ENCODE data around the gene KCNJ15. TPM values are rescaled to one million over a fixed set of nuclear protein-coding genes. Genes with fewer than 3 reads are reported as not detected.

Gene KCNJ15
- total and polyA plus RNA-seq, 10 of the 15 experiments (the other 5 are each of a cell fraction or from before 2014, with no cell fraction given), result 0.05 to 2.7 (median 0.33) TPM; not detected in 6

DNA sequence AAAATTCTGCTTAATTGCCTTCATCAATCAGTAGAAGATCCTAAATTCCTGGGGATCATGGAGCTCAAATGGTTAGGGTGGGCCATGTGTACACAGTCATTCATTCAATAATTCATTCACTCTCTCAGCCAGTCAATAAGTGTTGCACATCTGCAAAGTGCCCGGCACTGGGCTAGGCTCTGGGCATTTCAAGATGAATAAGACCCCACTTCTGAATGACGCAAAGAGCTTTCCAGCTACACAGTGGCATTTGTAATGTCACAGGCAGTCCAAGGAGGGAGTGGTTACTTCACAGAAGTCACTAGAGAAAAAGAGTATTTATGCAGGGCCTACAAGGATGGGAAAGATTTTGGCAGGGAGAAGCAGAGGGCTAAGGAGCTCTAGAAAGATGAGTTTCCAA lies 93.2 kb downstream of the KCNJ15 start:
- DNase-seq (ENCODE audit: low read depth, low spot score) (no peak), ATAC-seq (no peak), FAIRE-seq (no peak)
- no TSS peak for BruUV-seq (replicated peaks)
- no peaks in the 10 kb centered on the region for H4K20me1 ChIP-seq (ENCODE audit: control insufficient read depth, insufficient read depth)
- ChIA-PET CTCF (interaction anchor here (1.4 to 9.1 kb wide), 7 partner anchors 16 to 637 kb away, joined by 9 to 195 read pairs (median 42); no protein-coding TSS in a partner anchor), SMC1A (ENCODE audit: uncharacterized antibody, unreplicated experiment) (interaction anchor here (0.7 to 4.9 kb wide), 5 partner anchors 77 to 190 kb away, joined by 3 to 90 read pairs (median 17); no protein-coding TSS in a partner anchor), RAD21 (ENCODE audit: unreplicated experiment) (interaction anchor here (1.2 to 7.4 kb wide), 4 partner anchors 56 to 638 kb away, joined by 3 to 110 read pairs (median 34); no protein-coding TSS in a partner anchor), POLR2A (no interaction called here)
- no peaks in the 10 kb centered on the region; a peak in 1 of 4 replicates for H3K27me3 ChIP-seq (replicated peaks in 1 of 2; ENCODE audit: control insufficient read depth in 2 of 2, insufficient read depth in 2 of 2, low read length in 1 of 2)
- 50% methylated on average over 2 of the region's 2 CpGs for WGBS (ENCODE audit: insufficient coverage, insufficient replicate concordance, low lambda C conversion rate, missing lambda C conversion rate)
- no peak overlapping the region for H3K9ac ChIP-seq (ENCODE audit: control insufficient read depth, insufficient read depth, low read length)
- in situ Hi-C loops (cut with MboI) (loop anchor here (5.0 kb wide), 3 partner anchors 138 to 643 kb away; no protein-coding TSS in a partner anchor), intact Hi-C loops (cut with micrococcal nuclease; ENCODE audit: unreplicated experiment) (loop anchor here (5.0 kb wide), 1 partner anchor 83 kb away; no protein-coding TSS in a partner anchor)
- no peak overlapping the region for H3K4me3 ChIP-seq
- H3K9me3 ChIP-seq (replicated peaks; ENCODE audit: control insufficient read depth, insufficient read depth, low read length), result no peaks in the 10 kb centered on the region; the same call in 2 of the 3 replicates
- H2AFZ ChIP-seq (ENCODE audit: control insufficient read depth, low read depth, low read length), result no peak overlapping the region
- H3K79me2 ChIP-seq (ENCODE audit: control insufficient read depth, insufficient read depth, low read length), result no peaks in the 10 kb centered on the region
- TF ChIP-seq BCL11A (IDR thresholded peaks at IDR 0.05; ENCODE audit: low read depth, low read length) (no peak), ASH2L (IDR thresholded peaks at IDR 0.05; ENCODE audit: borderline replicate concordance, low read depth) (no peak), ELK1 (IDR thresholded peaks at IDR 0.05; ENCODE audit: low read depth, low read length) (no peak), SP1 (IDR thresholded peaks at IDR 0.05; ENCODE audit: low read depth, low read length) (no peak), ESRRA (IDR thresholded peaks at IDR 0.05; ENCODE audit: low read length) (no peak), MTA3 (IDR thresholded peaks at IDR 0.05; ENCODE audit: borderline replicate concordance, low read length) (no peak), CREM (IDR thresholded peaks at IDR 0.05; ENCODE audit: low read depth) (no peak)
- TF ChIP-seq, protein P1, sequence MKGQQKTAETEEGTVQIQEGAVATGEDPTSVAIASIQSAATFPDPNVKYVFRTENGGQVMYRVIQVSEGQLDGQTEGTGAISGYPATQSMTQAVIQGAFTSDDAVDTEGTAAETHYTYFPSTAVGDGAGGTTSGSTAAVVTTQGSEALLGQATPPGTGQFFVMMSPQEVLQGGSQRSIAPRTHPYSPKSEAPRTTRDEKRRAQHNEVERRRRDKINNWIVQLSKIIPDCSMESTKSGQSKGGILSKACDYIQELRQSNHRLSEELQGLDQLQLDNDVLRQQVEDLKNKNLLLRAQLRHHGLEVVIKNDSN (IDR thresholded peaks at IDR 0.05; ENCODE audit: borderline replicate concordance, extremely low read length, insufficient read depth, low read depth, low read length), result no peak
- H3K36me3 ChIP-seq (ENCODE audit: control insufficient read depth in 2 of 2, insufficient read depth in 2 of 2, low read length in 1 of 2), result no peaks in the 10 kb centered on the region
- H3K27ac ChIP-seq (ENCODE audit: control insufficient read depth, insufficient read depth), result no peak overlapping the region
- no peak overlapping the region for H3K4me2 ChIP-seq (ENCODE audit: control insufficient read depth, insufficient read depth)
- H3K4me1 ChIP-seq (ENCODE audit: control insufficient read depth, insufficient read depth, low read length), result no peaks in the 10 kb centered on the region; the same call in 1 of the 2 replicates

All from GM12878 (cell line).